GM18502 (cell line): ENCODE data around the gene ZNF211.

Experiments used
- ATAC-seq: cut with Tn5 transposase; IDR thresholded peaks from one replicate; pipeline ENCODE4 v1.9.1; 2021; ENCODE audit warnings: mild to moderate bottlenecking; ENCODE audit not compliant: unreplicated experiment, poor library complexity

The ZNF211 gene

GRCh38 chr19:57653689-57654088, 20.7 kb downstream of the ZNF211 start:
- ATAC-seq: no peak

GRCh38 chr19:57655443-57655842, 22.5 kb downstream of the ZNF211 start:
- no peak for ATAC-seq

GRCh38 chr19:57656346-57656745, 23.4 kb downstream of the ZNF211 start:
- ATAC-seq: no peak

- ATAC-seq: no peak
Measured at GRCh38 chr19:57664269-57665127, 31.5 kb downstream of the ZNF211 start.

GRCh38 chr19:57665261-57665806, 32.4 kb downstream of the ZNF211 start:
- ATAC-seq: no peak

- no peak for ATAC-seq
Measured at GRCh38 chr19:57667228-57667627, 34.3 kb downstream of the ZNF211 start.

- ATAC-seq: no peak
Measured at GRCh38 chr19:57668635-57669034, 35.7 kb downstream of the ZNF211 start, which contains the start of gene ZSCAN4. Gene ZSCAN4 (plus strand): TSS chr19:57668935. CDS start chr19:57676146, 7,211 bp downstream.

GRCh38 chr19:57671124-57671895, 38.3 kb downstream of the ZNF211 start:
- ATAC-seq: no peak

- ATAC-seq: no peak
Measured at GRCh38 chr19:57672466-57672865, 39.5 kb downstream of the ZNF211 start.

GRCh38 chr19:57675881-57676280, 42.9 kb downstream of the ZNF211 start:
- ATAC-seq: no peak

GRCh38 chr19:57682226-57682766, 49.3 kb downstream of the ZNF211 start:
- no peak for ATAC-seq

GRCh38 chr19:57686727-57687126, 53.8 kb downstream of the ZNF211 start:
- ATAC-seq: no peak

- ATAC-seq: no peak
Measured at GRCh38 chr19:57687363-57688010, 54.5 kb downstream of the ZNF211 start.

- no peak for ATAC-seq
Measured at GRCh38 chr19:57688011-57688763, 55.2 kb downstream of the ZNF211 start.

GRCh38 chr19:57689750-57690149, 56.8 kb downstream of the ZNF211 start:
- ATAC-seq: no peak
